Measurements from ENCODE around the gene MICAL2. TPM values are rescaled to one million over a fixed set of nuclear protein-coding genes. Genes with fewer than 3 reads are reported as not detected.

The MICAL2 gene
- total and polyA plus RNA-seq, 2 of the 8 experiments (the other 6 are each of a cell fraction or from before 2014, with no cell fraction given) = 1.3 to 4.1 TPM

DNA sequence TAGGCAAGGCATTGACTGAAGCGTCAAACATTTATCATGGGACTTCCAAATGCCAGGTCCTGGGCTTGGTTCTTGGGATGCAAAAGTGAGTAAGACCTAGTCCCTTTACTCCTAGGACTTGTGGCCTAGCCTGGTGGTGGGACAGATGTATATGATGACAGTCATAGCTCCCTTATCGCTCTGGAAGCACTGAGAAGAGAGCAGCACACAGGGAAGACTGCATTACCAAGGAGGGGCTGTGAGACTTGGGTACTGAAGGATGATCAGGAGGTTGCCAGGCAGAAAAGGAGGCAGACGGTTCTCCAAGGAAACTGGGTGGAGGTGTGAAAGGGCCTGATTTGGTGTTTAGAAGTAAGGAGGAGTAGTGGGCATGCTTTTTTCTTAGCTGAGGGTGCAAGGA lies 32.5 kb downstream of the MICAL2 start (continued):
- TF ChIP-seq, protein P1, sequence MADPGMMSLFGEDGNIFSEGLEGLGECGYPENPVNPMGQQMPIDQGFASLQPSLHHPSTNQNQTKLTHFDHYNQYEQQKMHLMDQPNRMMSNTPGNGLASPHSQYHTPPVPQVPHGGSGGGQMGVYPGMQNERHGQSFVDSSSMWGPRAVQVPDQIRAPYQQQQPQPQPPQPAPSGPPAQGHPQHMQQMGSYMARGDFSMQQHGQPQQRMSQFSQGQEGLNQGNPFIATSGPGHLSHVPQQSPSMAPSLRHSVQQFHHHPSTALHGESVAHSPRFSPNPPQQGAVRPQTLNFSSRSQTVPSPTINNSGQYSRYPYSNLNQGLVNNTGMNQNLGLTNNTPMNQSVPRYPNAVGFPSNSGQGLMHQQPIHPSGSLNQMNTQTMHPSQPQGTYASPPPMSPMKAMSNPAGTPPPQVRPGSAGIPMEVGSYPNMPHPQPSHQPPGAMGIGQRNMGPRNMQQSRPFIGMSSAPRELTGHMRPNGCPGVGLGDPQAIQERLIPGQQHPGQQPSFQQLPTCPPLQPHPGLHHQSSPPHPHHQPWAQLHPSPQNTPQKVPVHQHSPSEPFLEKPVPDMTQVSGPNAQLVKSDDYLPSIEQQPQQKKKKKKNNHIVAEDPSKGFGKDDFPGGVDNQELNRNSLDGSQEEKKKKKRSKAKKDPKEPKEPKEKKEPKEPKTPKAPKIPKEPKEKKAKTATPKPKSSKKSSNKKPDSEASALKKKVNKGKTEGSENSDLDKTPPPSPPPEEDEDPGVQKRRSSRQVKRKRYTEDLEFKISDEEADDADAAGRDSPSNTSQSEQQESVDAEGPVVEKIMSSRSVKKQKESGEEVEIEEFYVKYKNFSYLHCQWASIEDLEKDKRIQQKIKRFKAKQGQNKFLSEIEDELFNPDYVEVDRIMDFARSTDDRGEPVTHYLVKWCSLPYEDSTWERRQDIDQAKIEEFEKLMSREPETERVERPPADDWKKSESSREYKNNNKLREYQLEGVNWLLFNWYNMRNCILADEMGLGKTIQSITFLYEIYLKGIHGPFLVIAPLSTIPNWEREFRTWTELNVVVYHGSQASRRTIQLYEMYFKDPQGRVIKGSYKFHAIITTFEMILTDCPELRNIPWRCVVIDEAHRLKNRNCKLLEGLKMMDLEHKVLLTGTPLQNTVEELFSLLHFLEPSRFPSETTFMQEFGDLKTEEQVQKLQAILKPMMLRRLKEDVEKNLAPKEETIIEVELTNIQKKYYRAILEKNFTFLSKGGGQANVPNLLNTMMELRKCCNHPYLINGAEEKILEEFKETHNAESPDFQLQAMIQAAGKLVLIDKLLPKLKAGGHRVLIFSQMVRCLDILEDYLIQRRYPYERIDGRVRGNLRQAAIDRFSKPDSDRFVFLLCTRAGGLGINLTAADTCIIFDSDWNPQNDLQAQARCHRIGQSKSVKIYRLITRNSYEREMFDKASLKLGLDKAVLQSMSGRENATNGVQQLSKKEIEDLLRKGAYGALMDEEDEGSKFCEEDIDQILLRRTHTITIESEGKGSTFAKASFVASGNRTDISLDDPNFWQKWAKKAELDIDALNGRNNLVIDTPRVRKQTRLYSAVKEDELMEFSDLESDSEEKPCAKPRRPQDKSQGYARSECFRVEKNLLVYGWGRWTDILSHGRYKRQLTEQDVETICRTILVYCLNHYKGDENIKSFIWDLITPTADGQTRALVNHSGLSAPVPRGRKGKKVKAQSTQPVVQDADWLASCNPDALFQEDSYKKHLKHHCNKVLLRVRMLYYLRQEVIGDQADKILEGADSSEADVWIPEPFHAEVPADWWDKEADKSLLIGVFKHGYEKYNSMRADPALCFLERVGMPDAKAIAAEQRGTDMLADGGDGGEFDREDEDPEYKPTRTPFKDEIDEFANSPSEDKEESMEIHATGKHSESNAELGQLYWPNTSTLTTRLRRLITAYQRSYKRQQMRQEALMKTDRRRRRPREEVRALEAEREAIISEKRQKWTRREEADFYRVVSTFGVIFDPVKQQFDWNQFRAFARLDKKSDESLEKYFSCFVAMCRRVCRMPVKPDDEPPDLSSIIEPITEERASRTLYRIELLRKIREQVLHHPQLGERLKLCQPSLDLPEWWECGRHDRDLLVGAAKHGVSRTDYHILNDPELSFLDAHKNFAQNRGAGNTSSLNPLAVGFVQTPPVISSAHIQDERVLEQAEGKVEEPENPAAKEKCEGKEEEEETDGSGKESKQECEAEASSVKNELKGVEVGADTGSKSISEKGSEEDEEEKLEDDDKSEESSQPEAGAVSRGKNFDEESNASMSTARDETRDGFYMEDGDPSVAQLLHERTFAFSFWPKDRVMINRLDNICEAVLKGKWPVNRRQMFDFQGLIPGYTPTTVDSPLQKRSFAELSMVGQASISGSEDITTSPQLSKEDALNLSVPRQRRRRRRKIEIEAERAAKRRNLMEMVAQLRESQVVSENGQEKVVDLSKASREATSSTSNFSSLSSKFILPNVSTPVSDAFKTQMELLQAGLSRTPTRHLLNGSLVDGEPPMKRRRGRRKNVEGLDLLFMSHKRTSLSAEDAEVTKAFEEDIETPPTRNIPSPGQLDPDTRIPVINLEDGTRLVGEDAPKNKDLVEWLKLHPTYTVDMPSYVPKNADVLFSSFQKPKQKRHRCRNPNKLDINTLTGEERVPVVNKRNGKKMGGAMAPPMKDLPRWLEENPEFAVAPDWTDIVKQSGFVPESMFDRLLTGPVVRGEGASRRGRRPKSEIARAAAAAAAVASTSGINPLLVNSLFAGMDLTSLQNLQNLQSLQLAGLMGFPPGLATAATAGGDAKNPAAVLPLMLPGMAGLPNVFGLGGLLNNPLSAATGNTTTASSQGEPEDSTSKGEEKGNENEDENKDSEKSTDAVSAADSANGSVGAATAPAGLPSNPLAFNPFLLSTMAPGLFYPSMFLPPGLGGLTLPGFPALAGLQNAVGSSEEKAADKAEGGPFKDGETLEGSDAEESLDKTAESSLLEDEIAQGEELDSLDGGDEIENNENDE (IDR thresholded peaks at IDR 0.05; ENCODE audit: insufficient replicate concordance, low read length) = no peak
- no peak for TF ChIP-seq TEAD4 (IDR thresholded peaks at IDR 0.05; ENCODE audit: low read depth, low read length)
- TF ChIP-seq POU5F1 (IDR thresholded peaks at IDR 0.05; ENCODE audit: low read depth, low read length) = no peak
- TF ChIP-seq GTF2F1 (IDR thresholded peaks at IDR 0.05; ENCODE audit: borderline replicate concordance, low read depth, low read length) = no peak
- no peak for TF ChIP-seq SP1 (IDR thresholded peaks at IDR 0.05; ENCODE audit: low read depth, low read length)
- no peak for TF ChIP-seq ZNF274 (IDR thresholded peaks at IDR 0.05; ENCODE audit: borderline replicate concordance, extremely low read depth, low read length)
- TF ChIP-seq RAD21 (IDR thresholded peaks at IDR 0.05 in 1 of 2, conservative IDR thresholded peaks at IDR 0.05 in 1 of 2; ENCODE audit: low read depth in 2 of 2, low read length in 2 of 2) = no peak
- TF ChIP-seq TBP (IDR thresholded peaks at IDR 0.05; ENCODE audit: low read depth, low read length) = no peak
- no peak for TF ChIP-seq PHF8 (conservative IDR thresholded peaks at IDR 0.05; ENCODE audit: low read depth, low read length)
- no peak for TF ChIP-seq SRF (IDR thresholded peaks at IDR 0.05; ENCODE audit: low read depth, low read length)
- TF ChIP-seq JUND (IDR thresholded peaks at IDR 0.05; ENCODE audit: low read length) = no peak

Measured in H1 (cell line).